HG03135 (cell line): ENCODE data around the gene MARS2.
A peak's percentile ranks its signal among the peaks of the same experiment; 100 is the strongest.
"Not testable (repeated sequence)": the region's sequence is repeated elsewhere in the genome, so short reads cannot be mapped to it uniquely, and the experiment has no call there.

Experiments used
- ATAC-seq: cut with Tn5 transposase; IDR thresholded peaks from one replicate; pipeline ENCODE4 v1.9.1; 2021; ENCODE audit warnings: mild to moderate bottlenecking, moderate library complexity; ENCODE audit not compliant: unreplicated experiment

MARS2 gene

GRCh38 chr2:197705121-197705911 is at the start of gene MARS2:
Gene MARS2, plus strand, starts transcription at chr2:197705369. Its CDS starts 37 bp downstream, at chr2:197705406.
- ATAC-seq = peak; percentile 81

- ATAC-seq = no peak
These were observed 47.6 kb upstream of the MARS2 start for GRCh38 chr2:197657562-197657961.

GRCh38 chr2:197661626-197662025 is 43.5 kb upstream of the MARS2 start:
- ATAC-seq = no peak

GRCh38 chr2:197666277-197666676 is 38.9 kb upstream of the MARS2 start:
- ATAC-seq = no peak

GRCh38 chr2:197668296-197668695 is 36.9 kb upstream of the MARS2 start:
- no peak for ATAC-seq

- no peak for ATAC-seq
These were observed 36.1 kb upstream of the MARS2 start for GRCh38 chr2:197669077-197669476.

- no peak for ATAC-seq
These were observed 32.7 kb upstream of the MARS2 start for GRCh38 chr2:197672371-197672893.

GRCh38 chr2:197673106-197673505 is 32.1 kb upstream of the MARS2 start:
- ATAC-seq = no peak

GRCh38 chr2:197673606-197674005 is 31.6 kb upstream of the MARS2 start:
- no peak for ATAC-seq

- ATAC-seq = no peak
These were observed 31.1 kb upstream of the MARS2 start for GRCh38 chr2:197674060-197674459.

- no peak for ATAC-seq
These were observed 30.6 kb upstream of the MARS2 start for GRCh38 chr2:197674591-197674990.

GRCh38 chr2:197675246-197675645 is 29.9 kb upstream of the MARS2 start, which contains the start of gene RFTN2:
Gene RFTN2, minus strand, starts transcription at chr2:197675587. Its CDS starts 129 bp downstream, at chr2:197675458.
- ATAC-seq = no peak

- no peak for ATAC-seq
These were observed 29.4 kb upstream of the MARS2 start for GRCh38 chr2:197675711-197676188.

- no peak for ATAC-seq
These were observed 28.1 kb upstream of the MARS2 start for GRCh38 chr2:197677056-197677455.

GRCh38 chr2:197677483-197677882 is 27.7 kb upstream of the MARS2 start:
- no peak for ATAC-seq

GRCh38 chr2:197695206-197695605 is 10.0 kb upstream of the MARS2 start:
- not testable (repeated sequence) for ATAC-seq

GRCh38 chr2:197695971-197696370 is 9.2 kb upstream of the MARS2 start:
- ATAC-seq = not testable (repeated sequence)

GRCh38 chr2:197696571-197696970 is 8.6 kb upstream of the MARS2 start:
- ATAC-seq = not testable (repeated sequence)

- ATAC-seq = not testable (repeated sequence)
These were observed 5.4 kb upstream of the MARS2 start for GRCh38 chr2:197699724-197700123.

GRCh38 chr2:197700960-197701359 is 4.2 kb upstream of the MARS2 start:
- ATAC-seq = no peak

GRCh38 chr2:197704434-197705120 is 592 bp upstream of the MARS2 start:
- ATAC-seq = peak; percentile 34
